CD8-positive, alpha-beta memory T cell (primary cell): Measurements from ENCODE around the gene ARFGAP2. TPM values are rescaled to one million over a fixed set of nuclear protein-coding genes. Genes with fewer than 3 reads are reported as not detected.

ENCODE experiments used
- CTCF ChIA-PET: fragments of 350-600 bp; sonication (Branson Sonifier 250); formaldehyde crosslinking; loops from one replicate; lab custom pipeline; 2021; ENCODE audit warnings: antibody characterized with exemption; lab: Charles Lee
- POLR2A ChIA-PET: fragments of 350-600 bp; sonication (Branson Sonifier 250); formaldehyde crosslinking; loops from one replicate; lab custom pipeline; 2021; ENCODE audit warnings: antibody characterized with exemption; lab: Charles Lee
- DNase-seq, 5 donors: peaks; one replicate each; pipeline versions ENCODE4 v3.0.0 to v3.0.0-alpha.2; 2020 to 2022; ENCODE audit warnings: mixed read lengths in 1 of 5
- H3K27ac ChIP-seq: one replicate; pipeline ENCODE4 v1.7.0; 2013; ENCODE audit warnings: low read depth, mild to moderate bottlenecking, low read length, moderate library complexity
- H3K27me3 ChIP-seq: 2 replicates; pipeline ENCODE4 v1.7.0; 2013; ENCODE audit warnings: low read length, mild to moderate bottlenecking; ENCODE audit not compliant: insufficient read depth, poor library complexity, severe bottlenecking
- H3K36me3 ChIP-seq: 2 replicates; pipeline ENCODE4 v1.7.0; 2013; ENCODE audit warnings: mild to moderate bottlenecking, low read length, moderate library complexity; ENCODE audit not compliant: insufficient read depth
- H3K4me1 ChIP-seq: 2 replicates; pipeline ENCODE4 v1.7.0; 2013; ENCODE audit warnings: mild to moderate bottlenecking, low read length, moderate library complexity; ENCODE audit not compliant: insufficient read depth
- H3K4me3 ChIP-seq: 2 replicates; pipeline ENCODE4 v1.7.0; 2013; ENCODE audit warnings: mild to moderate bottlenecking, low read length
- H3K9me3 ChIP-seq: 2 replicates; pipeline ENCODE4 v1.7.0; 2013; ENCODE audit warnings: mild to moderate bottlenecking, low read length
- H3K27ac Mint-ChIP-seq, 8 donors: one replicate each; pipeline ENCODE4 v1.8.0; 2020 to 2021; ENCODE audit warnings: mixed read lengths in 8 of 8, mild to moderate bottlenecking in 6 of 8, inconsistent platforms in 3 of 8, moderate library complexity in 3 of 8
- H3K27me3 Mint-ChIP-seq, 2 donors: one replicate each; pipeline ENCODE4 v1.8.0; 2020 to 2021; ENCODE audit warnings: mixed read lengths in 2 of 2, mild to moderate bottlenecking in 1 of 2, moderate library complexity in 1 of 2
- H3K36me3 Mint-ChIP-seq, 3 donors: one replicate each; pipeline ENCODE4 v1.8.0; 2020 to 2021; ENCODE audit warnings: mixed read lengths in 3 of 3, inconsistent platforms in 1 of 3, mild to moderate bottlenecking in 1 of 3
- H3K4me1 Mint-ChIP-seq, 3 donors: one replicate each; pipeline ENCODE4 v1.8.0; 2020 to 2021; ENCODE audit warnings: mixed read lengths in 3 of 3, inconsistent platforms in 1 of 3, mild to moderate bottlenecking in 1 of 3
- H3K4me3 Mint-ChIP-seq, 7 donors: one replicate each; pipeline ENCODE4 v1.8.0; 2020 to 2021; ENCODE audit warnings: mixed read lengths in 7 of 7, mild to moderate bottlenecking in 6 of 7, moderate library complexity in 4 of 7, inconsistent platforms in 2 of 7
- H3K9me3 Mint-ChIP-seq, 5 donors: one replicate each; pipeline ENCODE4 v1.8.0; 2020 to 2022; ENCODE audit warnings: mixed read lengths in 5 of 5, mild to moderate bottlenecking in 3 of 5, moderate library complexity in 2 of 5, inconsistent platforms in 1 of 5
- polyA plus RNA-seq: library from polyadenylated mRNA; unstranded; fragments of 300-500 nt; fragmentation: Illumina TruSeq; gene quantifications from one replicate; pipeline ENCODE4 v1.2.3, GENCODE V29; 2021
- total RNA-seq, 2 experiments: library from RNA; stranded (reverse); gene quantifications; one replicate each; pipeline ENCODE4 v1.2.3, GENCODE V29; 2021

Gene ARFGAP2
- total and polyA plus RNA-seq, 3 experiments from 2014 or later = 90.6 to 104 (median 100) TPM

DNA sequence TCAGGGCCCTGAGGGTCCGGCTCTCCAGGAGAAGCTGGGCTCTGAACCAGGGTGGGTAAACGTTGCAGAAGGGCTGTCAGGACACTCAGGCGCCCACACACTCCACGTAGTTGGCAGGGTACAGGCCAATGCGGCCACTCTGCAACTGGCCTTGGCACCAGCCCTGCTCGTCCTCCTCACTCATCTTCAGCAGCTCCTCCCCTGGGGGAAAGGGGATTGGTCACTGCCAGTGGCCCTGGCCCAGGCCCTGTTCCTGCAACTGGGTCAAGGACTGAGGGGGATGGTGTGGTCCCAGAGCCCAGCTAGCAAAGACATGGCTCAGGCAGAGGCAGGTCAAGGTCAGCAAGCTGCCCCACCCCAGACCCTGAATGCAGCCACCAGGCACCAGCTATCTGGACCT is 1.2 kb upstream of the ARFGAP2 start:
- no peak for DNase-seq
- Histone ChIP-seq H3K4me3 (peak overlapping the region; percentile 89), H3K36me3 (peaks cover 19% of the 10 kb centered on the region), H3K27ac (peak overlapping the region; percentile 82), H3K4me1 (peaks cover 22% of the 10 kb centered on the region), H3K27me3 (no peaks in the 10 kb centered on the region), H3K9me3 (no peaks in the 10 kb centered on the region)
- peaks cover 0 to 4% (median 0%) of the 10 kb centered on the region in 5 donors for H3K9me3 Mint-ChIP-seq
- H3K27ac Mint-ChIP-seq = peak overlapping the region; percentile 98 to 100 (median 99)
- peaks cover 23 to 49% (median 36%) of the 10 kb centered on the region in 3 donors for H3K4me1 Mint-ChIP-seq
- ChIA-PET CTCF (interaction anchor here (0.8 to 3.7 kb wide), 22 partner anchors 7 to 276 kb away, joined by 3 to 21 read pairs (median 5); partner anchors contain the start of genes ACP2, DDB2, MADD and PACSIN3), POLR2A (interaction anchor here (0.6 to 2.4 kb wide), 3 partner anchors 37 to 259 kb away, joined by 4 to 15 read pairs (median 7); partner anchors contain the start of genes DDB2 and MADD)
- H3K36me3 Mint-ChIP-seq = peaks cover 0 to 38% (median 3%) of the 10 kb centered on the region in 3 donors
- H3K27me3 Mint-ChIP-seq = peaks cover 0 to 14% of the 10 kb centered on the region in 2 donors
- H3K4me3 Mint-ChIP-seq = peak overlapping the region; percentile 94 to 100 (median 99)

DNA sequence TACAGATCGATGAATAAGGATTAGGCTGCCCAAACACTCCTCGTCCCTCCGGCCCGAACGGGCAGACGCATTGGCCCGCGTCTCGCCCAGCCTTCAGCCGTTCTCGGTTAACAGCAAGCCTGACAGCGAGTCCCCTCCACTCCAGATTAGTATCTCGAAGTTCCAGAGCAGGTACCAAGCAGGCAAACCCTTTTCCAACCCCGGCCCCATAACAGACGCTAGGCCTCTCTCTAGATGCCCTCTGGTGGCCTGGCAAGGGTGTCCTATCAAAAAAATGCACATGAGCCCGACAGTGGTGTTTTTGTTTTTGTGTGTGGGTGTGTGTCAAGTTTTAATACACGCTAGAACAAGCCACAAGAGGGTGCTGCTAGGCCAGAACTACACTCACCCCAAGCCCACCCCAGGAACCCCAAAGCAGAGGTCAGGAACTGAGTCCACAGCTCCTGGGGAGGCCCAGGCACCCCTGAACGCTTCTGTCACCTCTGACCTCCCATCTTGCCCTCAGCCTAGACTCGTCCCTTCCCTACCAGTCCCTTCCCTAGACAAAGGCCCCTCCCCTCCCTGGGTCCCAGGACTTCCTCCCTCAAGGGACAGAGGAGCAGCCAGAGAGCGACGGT is 658 bp upstream of the ARFGAP2 start:
- peaks cover 0 to 4% (median 0%) of the 10 kb centered on the region in 5 donors for H3K9me3 Mint-ChIP-seq
- peaks cover 22% of the 10 kb centered on the region for H3K36me3 ChIP-seq
- peaks cover 0 to 10% of the 10 kb centered on the region in 2 donors for H3K27me3 Mint-ChIP-seq
- H3K4me1 ChIP-seq = peaks cover 22% of the 10 kb centered on the region
- ChIA-PET CTCF (interaction anchor here (0.8 to 3.7 kb wide), 22 partner anchors 8 to 277 kb away, joined by 3 to 21 read pairs (median 5); partner anchors contain the start of genes ACP2, DDB2, MADD and PACSIN3), POLR2A (interaction anchor here (0.5 to 2.4 kb wide), 5 partner anchors 38 to 267 kb away, joined by 4 to 15 read pairs (median 7); partner anchors contain the start of genes DDB2 and MADD)
- H3K27me3 ChIP-seq = no peaks in the 10 kb centered on the region
- peaks cover 0 to 43% (median 5%) of the 10 kb centered on the region in 3 donors for H3K36me3 Mint-ChIP-seq
- peak overlapping the region; percentile 89 for H3K4me3 ChIP-seq
- peak overlapping the region; percentile 82 for H3K27ac ChIP-seq
- H3K4me3 Mint-ChIP-seq = peak overlapping the region; percentile 94 to 100 (median 99)
- H3K9me3 ChIP-seq = no peaks in the 10 kb centered on the region
- DNase-seq = peak; percentile 50 to 88 (median 80)
- H3K27ac Mint-ChIP-seq = peak overlapping the region; percentile 98 to 100 (median 99)
- peaks cover 28 to 54% (median 40%) of the 10 kb centered on the region in 3 donors for H3K4me1 Mint-ChIP-seq

GRCh38 chr11:47175746-47176327 is 842 bp downstream of the ARFGAP2 start:
- Histone ChIP-seq H3K4me1 (peaks cover 22% of the 10 kb centered on the region), H3K27me3 (no peaks in the 10 kb centered on the region), H3K27ac (peak overlapping the region; percentile 82), H3K36me3 (peaks cover 37% of the 10 kb centered on the region), H3K9me3 (no peaks in the 10 kb centered on the region), H3K4me3 (peak overlapping the region; percentile 88)
- H3K4me1 Mint-ChIP-seq = peaks cover 28 to 65% (median 49%) of the 10 kb centered on the region in 3 donors
- peak overlapping the region; percentile 97 to 100 (median 98) for H3K27ac Mint-ChIP-seq
- CTCF ChIA-PET = interaction anchor here (0.6 to 2.2 kb wide), 3 partner anchors 30 to 467 kb away, joined by 3 to 5 read pairs (median 3); no protein-coding TSS in a partner anchor
- DNase-seq = no peak
- POLR2A ChIA-PET = interaction anchor here (0.5 to 1.0 kb wide), 2 partner anchors 20 to 105 kb away, joined by 3 read pairs; no protein-coding TSS in a partner anchor
- peaks cover 0 to 4% (median 0%) of the 10 kb centered on the region in 5 donors for H3K9me3 Mint-ChIP-seq
- peak overlapping the region; percentile 94 to 100 (median 99) for H3K4me3 Mint-ChIP-seq
- H3K36me3 Mint-ChIP-seq = peaks cover 0 to 58% (median 10%) of the 10 kb centered on the region in 3 donors
- H3K27me3 Mint-ChIP-seq = peaks cover 0 to 4% of the 10 kb centered on the region in 2 donors

DNA sequence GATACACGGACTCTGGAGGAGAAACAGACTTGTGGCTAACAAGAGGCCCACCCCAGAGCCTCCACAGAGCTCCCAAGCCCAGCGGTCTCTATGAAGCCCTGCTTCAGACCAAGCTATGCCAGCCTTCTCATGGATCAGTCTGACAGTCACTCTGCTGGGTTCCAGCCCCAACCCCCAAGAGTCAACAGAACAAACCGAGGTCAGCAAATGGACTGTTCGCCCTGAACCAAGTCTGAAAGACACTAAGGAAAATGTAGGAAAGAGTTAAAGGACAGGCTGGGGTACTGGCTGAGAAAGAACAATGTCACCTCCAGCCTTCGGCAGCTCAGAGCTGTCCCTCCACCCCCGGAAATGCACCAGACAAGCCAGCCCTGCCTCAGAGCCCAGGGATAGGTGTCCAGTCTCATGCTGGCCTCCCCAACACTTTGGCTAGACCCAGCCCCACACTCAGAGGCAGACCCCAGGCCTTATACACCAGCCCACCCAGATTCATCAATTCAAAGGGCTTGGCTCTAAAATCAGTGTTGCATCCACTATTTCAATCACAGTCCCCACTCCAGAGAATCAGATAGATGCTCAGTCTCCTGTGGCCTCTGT is 3.8 kb downstream of the ARFGAP2 start:
- peaks cover 58% of the 10 kb centered on the region for H3K36me3 ChIP-seq
- no peak for DNase-seq
- H3K4me3 ChIP-seq = no peak overlapping the region
- no peaks in the 10 kb centered on the region for H3K9me3 ChIP-seq
- peaks cover 0 to 78% (median 12%) of the 10 kb centered on the region in 3 donors for H3K36me3 Mint-ChIP-seq
- CTCF ChIA-PET = interaction anchor here (1.1 to 1.2 kb wide), 3 partner anchors 20 to 239 kb away, joined by 3 to 4 read pairs (median 4); no protein-coding TSS in a partner anchor
- no peaks in the 10 kb centered on the region for H3K27me3 ChIP-seq
- H3K27me3 Mint-ChIP-seq = peaks cover 0 to 4% of the 10 kb centered on the region in 2 donors
- H3K4me3 Mint-ChIP-seq = peak overlapping the region in 3 of 7 donors; percentile 9 to 81 (median 37)
- no peak overlapping the region for H3K27ac ChIP-seq
- H3K27ac Mint-ChIP-seq = peak overlapping the region in 3 of 8 donors; percentile 12 to 69 (median 26)
- H3K9me3 Mint-ChIP-seq = peaks cover 0 to 4% (median 0%) of the 10 kb centered on the region in 5 donors
- peaks cover 17% of the 10 kb centered on the region for H3K4me1 ChIP-seq
- peaks cover 29 to 60% (median 50%) of the 10 kb centered on the region in 3 donors for H3K4me1 Mint-ChIP-seq
- POLR2A ChIA-PET = interaction anchor here (0.5 kb wide), 1 partner anchor 332 kb away, joined by 4 read pairs; no protein-coding TSS in a partner anchor

- H3K27ac Mint-ChIP-seq = peak overlapping the region in 3 of 8 donors; percentile 17 to 39 (median 17)
- Histone ChIP-seq H3K9me3 (no peaks in the 10 kb centered on the region), H3K27me3 (no peaks in the 10 kb centered on the region), H3K4me1 (peaks cover 13% of the 10 kb centered on the region), H3K4me3 (no peak overlapping the region), H3K27ac (no peak overlapping the region), H3K36me3 (peaks cover 68% of the 10 kb centered on the region)
- peaks cover 21 to 52% (median 42%) of the 10 kb centered on the region in 3 donors for H3K4me1 Mint-ChIP-seq
- POLR2A ChIA-PET = no interaction called here
- H3K9me3 Mint-ChIP-seq = peaks cover 0 to 2% (median 0%) of the 10 kb centered on the region in 5 donors
- CTCF ChIA-PET = interaction anchor here (1.1 to 1.4 kb wide), 4 partner anchors 9 to 240 kb away, joined by 3 to 6 read pairs (median 4); no protein-coding TSS in a partner anchor
- H3K36me3 Mint-ChIP-seq = peaks cover 0 to 85% (median 12%) of the 10 kb centered on the region in 3 donors
- H3K4me3 Mint-ChIP-seq = peak overlapping the region in 1 of 7 donors; percentile 42
- no peak for DNase-seq
- no peaks in the 10 kb centered on the region for H3K27me3 Mint-ChIP-seq
Observed at GRCh38 chr11:47171856-47172255, 4.8 kb downstream of the ARFGAP2 start.

- peaks cover 0 to 2% (median 0%) of the 10 kb centered on the region in 5 donors for H3K9me3 Mint-ChIP-seq
- POLR2A ChIA-PET = no interaction called here
- no peak overlapping the region for H3K4me3 ChIP-seq
Observed at GRCh38 chr11:47171061-47171838, 5.4 kb downstream of the ARFGAP2 start.

More at GRCh38 chr11:47171061-47171838, 5.4 kb downstream of the ARFGAP2 start:
- H3K27me3 Mint-ChIP-seq = no peaks in the 10 kb centered on the region
- H3K9me3 ChIP-seq = no peaks in the 10 kb centered on the region
- H3K36me3 Mint-ChIP-seq = peaks cover 0 to 85% (median 12%) of the 10 kb centered on the region in 3 donors
- peaks cover 13% of the 10 kb centered on the region for H3K4me1 ChIP-seq
- peak overlapping the region in 5 of 8 donors; percentile 17 to 78 (median 39) for H3K27ac Mint-ChIP-seq
- no peak for DNase-seq
- H3K27ac ChIP-seq = no peak overlapping the region
- H3K36me3 ChIP-seq = peaks cover 74% of the 10 kb centered on the region
- H3K27me3 ChIP-seq = no peaks in the 10 kb centered on the region
- H3K4me3 Mint-ChIP-seq = peak overlapping the region in 1 of 7 donors; percentile 21
- H3K4me1 Mint-ChIP-seq = peaks cover 21 to 49% (median 42%) of the 10 kb centered on the region in 3 donors
- CTCF ChIA-PET = interaction anchor here (1.1 to 1.4 kb wide), 5 partner anchors 8 to 241 kb away, joined by 3 to 6 read pairs (median 4); no protein-coding TSS in a partner anchor
